RWPE2 (cell line): ENCODE measurements around the gene INAVA.
"Not testable (repeated sequence)": the region's sequence is repeated elsewhere in the genome, so short reads cannot be mapped to it uniquely, and the experiment has no call there.

Experiments used
- ATAC-seq: fragments of 200-7000 bp; cut with Tn5 transposase; 3 replicates; pipeline ENCODE4 v1.9.1; 2021; ENCODE audit warnings: low read depth
- DNase-seq: peaks from one replicate; pipeline ENCODE4 v3.0.0-alpha.2; 2020; ENCODE audit warnings: low spot score
- H3K27ac ChIP-seq: fragments of 450-650 bp; 2 replicates; pipeline ENCODE4 v1.5.1; 2017; ENCODE audit warnings: mild to moderate bottlenecking; ENCODE audit not compliant: poor library complexity, severe bottlenecking
- H3K27me3 ChIP-seq: fragments of 250-450 bp; sonication (Bioruptor Pico); 2 replicates; pipeline ENCODE4 v1.5.1; 2021; ENCODE audit warnings: mild to moderate bottlenecking, moderate library complexity; ENCODE audit not compliant: insufficient read depth, poor library complexity, severe bottlenecking
- H3K36me3 ChIP-seq: fragments of 250-450 bp; sonication (Bioruptor Pico); 2 replicates; pipeline ENCODE4 v1.5.1; 2020; ENCODE audit warnings: low read depth, mild to moderate bottlenecking, moderate library complexity
- H3K4me1 ChIP-seq: fragments of 250-450 bp; sonication (Bioruptor Pico); 2 replicates; pipeline ENCODE4 v1.5.1; 2021; ENCODE audit warnings: mild to moderate bottlenecking, moderate library complexity; ENCODE audit not compliant: insufficient read depth, poor library complexity, severe bottlenecking
- H3K4me3 ChIP-seq: fragments of 250-450 bp; sonication (Bioruptor Pico); 2 replicates; pipeline ENCODE4 v1.5.1; 2021; ENCODE audit warnings: mild to moderate bottlenecking, moderate library complexity; ENCODE audit not compliant: severe bottlenecking
- H3K9me3 ChIP-seq: fragments of 250-450 bp; sonication (Bioruptor Pico); 2 replicates; pipeline ENCODE4 v1.5.1; 2021; ENCODE audit warnings: mild to moderate bottlenecking, moderate library complexity; ENCODE audit not compliant: severe bottlenecking
- CTCF ChIP-seq: fragments of 450-650 bp; IDR thresholded peaks from one replicate; pipeline ENCODE4 v1.5.1; 2017; ENCODE audit warnings: mild to moderate bottlenecking, moderate library complexity; ENCODE audit not compliant: poor library complexity, severe bottlenecking

INAVA gene

GRCh38 chr1:200908191-200908868, 13.6 kb downstream of the INAVA start:
- no peaks in the 10 kb centered on the region for H3K27me3 ChIP-seq

GRCh38 chr1:200909071-200909470, 14.4 kb downstream of the INAVA start:
- Histone ChIP-seq H3K36me3 (peaks cover 90% of the 10 kb centered on the region), H3K4me3 (no peak overlapping the region), H3K4me1 (peaks cover 12% of the 10 kb centered on the region), H3K27ac (no peak overlapping the region), H3K9me3 (no peaks in the 10 kb centered on the region), H3K27me3 (no peaks in the 10 kb centered on the region)
- TF ChIP-seq CTCF: no peak
- no peak for ATAC-seq
- no peak for DNase-seq

More at GRCh38 chr1:200908191-200908868, 13.6 kb downstream of the INAVA start:
- no peak overlapping the region for H3K27ac ChIP-seq
- H3K9me3 ChIP-seq: no peaks in the 10 kb centered on the region
- ATAC-seq (no peak), DNase-seq (no peak)
- no peak for TF ChIP-seq CTCF
- H3K4me3 ChIP-seq: no peak overlapping the region
- H3K4me1 ChIP-seq: peaks cover 11% of the 10 kb centered on the region
- peaks cover 89% of the 10 kb centered on the region for H3K36me3 ChIP-seq

GRCh38 chr1:200909757-200910239, 15.1 kb downstream of the INAVA start:
- H3K36me3 ChIP-seq: peaks cover 87% of the 10 kb centered on the region
- no peak overlapping the region for H3K4me3 ChIP-seq
- DNase-seq (no peak), ATAC-seq (no peak)
- H3K27ac ChIP-seq: no peak overlapping the region
- H3K27me3 ChIP-seq: no peaks in the 10 kb centered on the region
- peaks cover 12% of the 10 kb centered on the region for H3K4me1 ChIP-seq
- no peaks in the 10 kb centered on the region for H3K9me3 ChIP-seq
- TF ChIP-seq CTCF: no peak

GRCh38 chr1:200911361-200911760, 16.7 kb downstream of the INAVA start:
- Histone ChIP-seq H3K4me3 (no peak overlapping the region), H3K36me3 (peaks cover 72% of the 10 kb centered on the region), H3K4me1 (peaks cover 12% of the 10 kb centered on the region), H3K27ac (no peak overlapping the region), H3K9me3 (no peaks in the 10 kb centered on the region), H3K27me3 (no peaks in the 10 kb centered on the region)
- DNase-seq: no peak
- ATAC-seq: no peak
- TF ChIP-seq CTCF: no peak

GRCh38 chr1:200911936-200912335, 17.2 kb downstream of the INAVA start:
- Histone ChIP-seq H3K36me3 (peaks cover 66% of the 10 kb centered on the region), H3K4me1 (peaks cover 14% of the 10 kb centered on the region), H3K27ac (peak overlapping the region; percentile 68)
- not testable (repeated sequence) for H3K4me3 ChIP-seq, ATAC-seq, H3K27me3 ChIP-seq, H3K9me3 ChIP-seq, DNase-seq
